Right lung (tissue), 5 donors: ENCODE results near the gene HERC2. TPM values are rescaled to one million over a fixed set of nuclear protein-coding genes. Genes with fewer than 3 reads are reported as not detected.
"Not testable (repeated sequence)": the region's sequence is repeated elsewhere in the genome, so short reads cannot be mapped to it uniquely, and the experiment has no call there.

ENCODE experiments used
- DNase-seq, 2 donors: peaks; one replicate each; pipeline ENCODE4 v3.0.0-alpha.2; 2013
- polyA plus RNA-seq, 5 donors: library from polyadenylated mRNA; unstranded; fragments of 120-200 nt; gene quantifications; one replicate each; pipeline versions ENCODE4 v1.2.1 to v1.2.3, GENCODE V29; 2013; ENCODE audit warnings: inconsistent platforms in 1 of 5, low replicate concordance in 1 of 5; ENCODE audit not compliant: insufficient read length in 5 of 5, insufficient read depth in 1 of 5

The HERC2 gene
- polyA plus RNA-seq, 5 donors, result 44.8 to 60.7 (median 54.1) TPM

DNA sequence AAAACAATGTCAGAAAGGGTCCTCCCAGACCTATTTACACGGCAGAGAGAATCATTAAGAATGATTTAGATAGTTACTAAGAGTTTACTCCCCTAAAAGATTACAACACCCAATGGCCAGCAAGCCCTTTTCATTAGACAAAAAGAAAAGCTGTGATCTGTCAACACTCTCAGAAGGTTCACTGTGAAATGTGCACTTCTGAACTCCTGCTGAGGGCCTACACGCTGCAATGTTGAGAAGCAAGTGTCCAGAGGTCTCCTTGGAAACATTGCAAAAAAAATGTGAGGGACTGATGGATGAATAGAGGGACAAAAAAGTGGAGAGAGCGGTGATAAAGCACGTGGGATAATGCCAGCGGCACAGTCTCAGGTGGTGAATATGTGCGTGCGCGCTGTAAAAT is 35.3 kb downstream of the HERC2 start:
- not testable (repeated sequence) for DNase-seq

DNA sequence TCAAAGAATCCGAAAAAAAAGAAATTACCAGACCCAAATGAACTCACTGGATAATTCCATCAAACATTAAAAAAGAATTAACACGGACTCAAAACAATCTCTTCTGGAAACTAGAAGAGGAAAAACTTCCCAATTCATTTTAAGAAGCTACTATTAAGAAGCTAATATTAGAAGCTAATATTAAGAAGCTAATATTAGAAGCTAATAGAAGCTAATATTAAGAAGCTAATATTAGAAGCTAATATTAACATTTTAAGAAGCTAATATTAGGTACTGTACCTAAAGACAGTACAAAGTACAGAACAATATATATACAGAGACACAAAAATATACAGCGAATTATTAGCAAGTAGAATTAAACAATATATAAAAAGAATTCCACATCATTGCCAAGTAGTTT is 35.9 kb downstream of the HERC2 start:
- no peak for DNase-seq

DNA sequence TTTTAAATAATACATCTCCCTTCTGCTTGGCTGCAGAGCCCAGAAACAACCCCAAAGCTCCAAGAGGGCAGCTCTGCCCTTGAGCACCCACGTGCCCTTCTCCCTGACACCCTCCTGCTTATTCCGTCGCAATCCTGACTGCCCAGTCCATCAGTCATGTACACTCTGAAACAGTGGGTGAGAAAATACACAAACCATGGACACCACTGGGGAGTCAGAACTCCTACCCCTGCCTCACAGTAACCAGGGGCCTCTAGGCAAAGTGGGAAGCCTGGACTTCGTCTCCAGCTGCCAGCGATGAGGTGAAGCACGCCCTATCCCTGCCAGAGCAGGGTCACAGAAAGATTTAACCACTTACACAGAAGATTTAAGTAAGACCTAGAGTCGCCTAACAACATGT is 40.1 kb downstream of the HERC2 start:
- no peak for DNase-seq

DNA sequence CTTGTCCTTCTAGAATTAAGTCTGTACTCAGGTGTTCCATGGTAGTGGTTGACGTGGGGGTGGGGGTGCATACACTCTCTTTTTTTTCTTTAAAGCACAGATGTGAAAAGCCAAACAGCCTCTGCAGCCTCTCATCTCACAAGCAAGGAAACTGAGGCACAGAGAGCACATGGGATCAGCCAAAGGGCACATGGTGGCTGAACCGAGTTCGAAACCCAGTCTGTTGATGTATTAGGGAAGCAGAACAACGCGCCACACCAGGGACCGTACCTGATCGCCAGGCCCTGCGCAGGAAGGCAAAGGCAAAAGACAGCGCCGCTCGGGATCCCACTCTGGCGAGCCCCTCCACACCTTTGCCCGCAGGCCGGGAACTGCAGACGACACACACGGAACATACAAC is 47.3 kb downstream of the HERC2 start:
- no peak for DNase-seq

DNA sequence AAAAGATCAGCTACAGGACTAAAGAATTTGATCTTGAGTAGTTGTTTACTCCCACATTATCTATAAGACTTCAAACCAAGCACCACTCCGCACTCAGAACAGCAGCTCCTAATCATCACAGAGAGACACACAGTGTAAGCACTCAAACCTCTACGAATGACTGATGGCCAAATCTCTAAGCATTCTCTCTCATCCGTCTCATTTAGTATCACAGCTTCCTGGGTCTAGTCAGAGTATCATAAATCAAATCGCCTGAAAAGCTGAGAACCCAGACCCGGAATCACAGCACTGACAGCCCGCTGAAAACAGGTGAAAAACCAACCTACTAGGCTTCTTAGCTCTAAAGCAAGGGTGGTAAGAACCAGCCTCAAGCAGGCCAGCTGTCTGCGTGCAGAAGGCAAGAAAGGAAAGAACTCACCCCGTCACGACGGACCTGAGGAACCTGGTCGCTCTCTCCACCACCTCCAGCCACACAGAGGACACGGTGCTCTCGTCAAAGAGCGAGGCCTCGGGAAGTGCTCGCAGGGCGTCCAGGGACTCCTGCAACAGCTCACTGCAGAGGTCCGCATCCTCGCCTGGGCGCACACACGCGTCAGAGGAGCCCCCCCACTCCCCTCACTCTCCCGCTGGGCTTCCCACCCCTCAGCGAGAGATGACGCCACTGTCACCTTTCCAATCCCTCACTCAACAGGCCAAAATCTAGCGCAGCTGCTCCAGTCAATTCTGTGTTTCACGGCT is 47.9 kb downstream of the HERC2 start:
- DNase-seq, result no peak

DNA sequence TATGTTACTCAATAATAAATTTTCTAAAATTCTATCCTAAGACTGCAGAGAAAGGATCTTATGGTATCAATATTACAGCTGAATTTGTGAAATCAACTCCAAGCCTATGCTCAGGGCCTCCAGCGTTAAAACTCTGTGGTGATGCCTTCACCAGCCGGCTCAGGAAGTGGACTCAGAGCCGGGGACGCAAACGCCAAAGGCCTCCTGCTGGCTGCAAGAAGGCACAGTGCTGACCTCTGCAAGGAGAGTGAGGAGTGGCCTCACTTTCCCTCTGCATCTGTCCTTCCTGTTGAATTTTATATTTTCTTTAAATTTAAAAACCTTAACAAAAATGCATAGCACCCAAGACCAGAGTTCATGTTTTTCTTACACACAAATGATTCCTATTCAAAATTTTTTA is 48.5 kb downstream of the HERC2 start:
- DNase-seq, result no peak

DNA sequence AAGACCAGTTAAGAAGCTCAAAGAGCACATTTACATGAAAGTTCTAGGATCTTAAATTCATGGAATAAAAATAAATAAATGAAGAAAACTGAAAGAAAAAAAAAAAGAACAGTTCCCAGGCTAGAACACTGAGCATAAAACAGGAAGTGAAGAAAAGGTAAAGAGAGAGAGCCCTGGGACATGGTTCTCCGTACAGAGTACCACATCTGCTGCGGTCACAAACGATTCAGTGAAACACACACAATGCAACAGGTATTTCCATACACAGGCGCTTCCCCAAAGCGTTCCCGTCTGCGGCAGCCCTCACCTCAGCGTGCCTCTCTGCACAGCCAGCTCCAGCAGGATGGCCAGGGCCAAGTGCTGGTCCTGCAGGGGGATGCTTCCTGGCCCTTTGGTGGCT is 49.4 kb downstream of the HERC2 start:
- no peak for DNase-seq

DNA sequence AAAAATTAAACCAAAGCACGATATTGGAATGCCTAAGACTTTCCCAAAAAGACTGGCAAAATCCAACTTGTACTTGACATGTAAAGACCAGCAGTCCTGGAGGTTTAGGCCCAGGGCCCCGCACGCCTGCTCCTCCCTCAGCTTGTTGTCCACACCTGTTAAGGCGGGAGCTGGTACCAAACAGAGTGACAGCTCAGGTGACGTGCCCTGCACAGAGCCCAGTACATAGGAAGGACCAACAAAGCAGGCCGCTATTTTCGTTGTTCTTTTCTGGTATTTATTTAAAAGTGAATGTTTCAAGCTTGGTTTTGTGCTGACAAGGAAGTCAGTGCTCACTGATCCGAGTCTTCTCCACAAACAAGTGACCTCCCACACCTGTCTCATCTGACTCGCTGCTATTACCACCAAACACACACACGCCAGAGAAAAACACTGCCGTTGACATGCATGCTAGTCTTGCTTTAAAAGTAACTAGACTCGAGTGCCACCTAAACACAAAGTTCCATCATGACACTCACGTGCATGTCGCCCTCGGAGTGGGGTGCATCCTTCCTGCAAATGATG is 50.2 kb downstream of the HERC2 start:
- DNase-seq, result no peak

DNA sequence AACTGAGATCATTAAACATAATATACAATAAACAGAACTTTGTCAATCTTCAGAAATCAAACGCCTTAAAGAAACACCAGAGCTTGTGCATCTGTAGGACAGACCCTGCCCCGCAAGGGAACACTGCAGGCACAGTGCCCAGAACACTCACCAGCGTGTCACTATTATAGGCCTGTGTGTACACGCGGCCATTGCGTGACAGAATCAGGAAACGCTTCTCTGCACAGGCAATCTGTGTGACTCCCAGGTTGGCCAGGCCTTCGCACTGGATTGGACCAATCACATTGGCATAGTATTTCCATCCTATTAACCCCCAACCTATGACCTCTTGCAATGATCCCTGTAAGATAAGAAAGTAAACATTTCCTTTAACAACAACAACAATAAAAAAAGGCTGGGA is 52.9 kb downstream of the HERC2 start:
- no peak for DNase-seq

DNA sequence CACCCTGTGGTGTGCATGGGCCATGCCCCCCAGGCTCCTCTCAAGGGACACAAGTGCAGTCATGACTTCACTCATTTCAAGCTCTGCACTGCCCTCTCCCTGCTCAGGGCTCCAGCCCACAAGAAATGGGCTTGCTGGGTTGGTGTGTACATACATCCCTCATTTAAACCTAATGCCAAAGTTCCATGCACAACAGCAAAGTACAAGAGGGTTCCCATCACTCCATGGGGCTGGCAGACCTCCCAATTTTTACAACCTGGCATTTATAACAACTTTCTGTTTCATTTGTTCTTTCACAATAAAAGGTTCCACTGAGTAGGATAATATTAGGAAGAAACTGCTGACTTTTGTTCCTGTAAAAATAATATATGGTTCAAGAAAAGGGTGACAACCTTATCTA is 54.3 kb downstream of the HERC2 start:
- DNase-seq, result no peak

DNA sequence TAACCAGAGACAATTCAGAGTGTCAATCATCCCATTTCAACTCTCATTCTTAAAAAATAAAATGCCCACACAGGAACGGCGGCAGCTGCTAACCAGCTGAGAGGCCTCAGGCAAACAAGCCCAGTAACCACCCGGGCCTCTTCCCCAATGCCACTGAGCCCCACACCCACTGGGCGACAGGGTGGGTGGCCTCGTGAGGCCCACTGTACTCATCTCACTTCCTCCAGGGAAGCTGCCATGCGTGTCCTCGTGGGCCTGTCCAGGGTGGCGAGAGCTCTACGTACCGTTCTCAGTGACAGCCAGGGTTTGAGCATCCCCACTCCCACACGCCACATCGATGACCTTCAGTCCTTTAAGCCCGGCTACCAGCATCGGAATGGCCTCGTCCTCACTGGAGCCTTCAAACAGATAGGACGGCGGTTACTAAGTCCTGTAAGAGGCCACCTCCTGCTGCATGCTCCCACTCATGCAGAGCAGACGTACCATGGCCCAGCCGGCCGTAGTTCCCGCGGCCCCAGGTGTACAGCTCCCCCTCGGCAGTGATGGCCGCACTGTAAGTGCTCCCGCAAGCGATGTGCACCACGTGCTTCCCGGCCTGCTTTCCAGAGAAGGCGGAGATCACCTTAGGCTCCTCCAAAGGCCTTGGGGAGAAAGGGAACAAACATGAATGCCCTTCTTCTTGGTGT is 56.5 kb downstream of the HERC2 start:
- DNase-seq, result no peak

DNA sequence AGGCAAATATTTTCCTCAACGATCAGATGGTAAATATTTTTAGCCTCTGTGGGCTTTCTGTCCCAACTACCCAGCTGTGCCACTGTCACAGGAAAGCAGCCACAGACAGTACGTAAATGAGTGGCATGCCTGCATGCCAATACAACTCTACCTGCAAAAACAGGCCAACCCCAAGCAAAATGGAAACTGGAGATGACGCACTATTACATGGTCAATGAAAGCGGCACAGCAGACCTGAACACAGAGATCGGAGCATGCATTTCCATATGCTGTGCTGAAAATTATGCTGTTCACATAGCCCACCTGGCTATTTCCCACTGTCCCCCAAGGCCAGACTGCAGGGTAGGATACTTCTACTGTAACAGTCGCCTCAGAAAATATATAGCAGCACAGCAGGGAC is 57.8 kb downstream of the HERC2 start:
- no peak for DNase-seq

DNA sequence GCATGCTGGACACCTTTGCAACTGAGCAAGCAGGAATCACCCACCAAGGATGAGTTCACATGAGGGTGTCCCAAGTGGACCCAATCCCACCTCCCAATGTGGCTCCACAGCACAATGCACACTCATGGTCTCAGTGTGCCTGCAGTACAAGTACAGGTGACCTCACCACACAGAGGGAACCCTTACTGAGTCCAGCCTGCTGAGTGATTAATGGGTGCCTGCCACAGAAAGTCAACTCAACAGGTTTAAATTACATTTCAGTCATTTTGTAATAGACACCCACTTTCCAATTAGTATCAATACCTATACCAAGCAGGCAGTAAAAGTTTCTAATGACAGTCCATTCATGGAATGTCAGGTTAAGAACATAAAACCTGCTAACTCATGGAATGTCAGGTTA is 59.5 kb downstream of the HERC2 start:
- no peak for DNase-seq

DNA sequence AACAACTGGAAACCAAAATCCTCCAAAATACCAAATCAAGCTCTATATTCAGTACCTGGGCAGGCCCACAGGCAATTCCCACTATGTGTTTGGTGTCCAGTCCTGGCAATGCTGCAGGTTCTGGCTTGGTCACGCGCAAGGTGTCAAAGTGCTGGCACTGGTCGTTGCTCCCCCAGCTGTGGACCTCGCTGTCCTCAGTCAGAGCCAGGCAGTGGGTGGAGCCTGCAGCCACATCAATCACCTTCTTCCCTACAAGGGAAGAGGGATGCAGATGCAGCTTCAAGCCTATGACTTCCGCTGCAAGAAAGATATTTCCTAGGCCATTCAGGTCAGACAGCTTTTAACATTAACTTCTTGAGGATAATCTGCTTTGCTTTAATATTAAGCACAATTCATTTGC is 61.3 kb downstream of the HERC2 start:
- DNase-seq, result no peak

DNA sequence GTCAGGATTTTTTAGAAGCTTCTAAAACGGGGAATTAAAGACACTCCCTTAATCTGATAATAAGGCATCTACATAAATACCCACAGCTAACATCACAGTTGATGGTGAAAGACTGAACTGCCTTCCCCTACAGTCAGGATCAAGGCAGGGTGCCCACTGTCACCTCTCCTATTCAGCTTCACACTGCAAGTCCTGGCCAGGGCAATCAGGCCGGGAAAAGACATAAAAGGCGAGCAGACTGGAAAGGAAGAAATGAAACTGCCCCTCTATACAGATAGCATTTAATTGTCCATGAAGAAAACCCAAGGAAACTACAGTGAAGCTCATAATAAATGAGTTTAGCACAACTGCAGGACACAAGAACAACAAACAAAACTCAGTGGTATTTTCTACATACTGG is 61.7 kb downstream of the HERC2 start:
- no peak for DNase-seq

DNA sequence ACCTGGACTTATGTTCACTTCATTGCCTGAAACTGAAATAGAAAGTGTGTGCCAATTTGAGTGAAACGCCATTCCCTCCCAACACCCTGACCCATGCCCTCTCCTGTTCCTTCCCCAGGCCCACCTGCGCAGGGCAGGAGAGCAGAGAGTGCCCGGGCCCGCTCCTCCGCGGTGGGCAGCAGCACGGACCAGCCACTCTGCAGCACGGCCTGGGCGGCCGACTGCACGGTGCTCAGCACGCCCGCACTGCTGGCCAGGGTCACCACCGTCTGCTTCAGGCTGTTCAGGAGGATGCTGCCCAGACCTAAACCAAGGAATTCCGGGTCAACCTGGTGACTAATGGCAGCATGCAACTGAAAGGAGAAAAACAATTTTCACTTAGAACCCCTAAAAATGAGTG is 66.0 kb downstream of the HERC2 start:
- no peak for DNase-seq

DNA sequence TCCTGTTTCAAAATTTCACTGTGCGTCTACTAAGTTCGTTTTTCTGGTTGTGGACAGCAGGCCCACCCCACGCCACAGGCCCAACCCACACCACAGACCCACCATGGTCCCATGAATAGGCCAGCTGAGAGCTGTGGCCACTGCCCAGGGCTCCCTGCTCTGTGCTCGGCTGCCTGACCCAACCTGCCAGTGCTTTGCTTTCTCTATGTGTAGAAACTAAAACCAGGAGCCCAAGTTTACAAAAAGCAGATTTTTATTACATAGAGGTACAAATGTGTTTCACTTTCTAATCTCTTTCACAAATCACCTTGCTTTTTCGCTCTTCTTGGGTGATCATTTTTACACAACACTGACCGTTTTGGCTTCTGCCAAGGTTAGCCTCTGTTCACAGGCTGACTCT is 69.1 kb downstream of the HERC2 start:
- DNase-seq, result no peak

DNA sequence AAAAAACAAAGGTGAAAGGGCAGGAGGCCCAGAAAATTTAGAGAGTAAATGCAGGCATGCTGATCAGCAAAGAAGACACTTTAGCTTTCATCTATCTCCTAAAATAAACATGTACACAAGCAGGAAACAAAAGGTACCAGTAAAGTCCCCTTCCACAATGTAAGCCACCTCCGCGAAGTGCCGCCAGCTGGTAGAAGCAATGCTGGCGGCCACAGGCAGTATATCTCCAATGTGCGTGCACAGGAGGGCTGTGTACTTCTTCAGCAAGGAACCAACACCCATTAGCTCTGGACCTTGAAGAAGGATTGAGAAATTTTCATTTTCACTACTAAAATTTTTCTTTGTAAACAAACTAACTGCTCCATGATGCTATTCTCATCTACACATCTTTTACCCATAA is 75.4 kb downstream of the HERC2 start:
- no peak for DNase-seq

DNA sequence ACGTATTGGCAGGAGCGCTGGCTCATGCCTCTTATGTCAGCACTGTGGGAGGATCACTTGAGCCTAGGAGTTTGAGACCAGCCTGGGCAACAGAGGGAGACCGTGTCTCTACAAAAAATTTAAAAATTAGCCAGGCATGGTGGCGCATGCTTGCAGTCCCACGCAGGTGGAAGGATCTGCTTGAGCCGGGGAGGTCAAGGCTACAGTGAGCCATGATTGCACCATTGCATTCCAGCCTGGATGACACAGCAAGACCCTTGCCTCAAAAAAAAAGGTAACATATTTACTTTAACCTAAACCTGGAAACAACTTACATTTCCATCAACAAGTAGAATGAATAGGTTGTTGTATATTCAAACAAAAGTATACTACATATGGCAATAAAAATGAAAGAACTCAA is 78.1 kb downstream of the HERC2 start:
- no peak for DNase-seq

DNA sequence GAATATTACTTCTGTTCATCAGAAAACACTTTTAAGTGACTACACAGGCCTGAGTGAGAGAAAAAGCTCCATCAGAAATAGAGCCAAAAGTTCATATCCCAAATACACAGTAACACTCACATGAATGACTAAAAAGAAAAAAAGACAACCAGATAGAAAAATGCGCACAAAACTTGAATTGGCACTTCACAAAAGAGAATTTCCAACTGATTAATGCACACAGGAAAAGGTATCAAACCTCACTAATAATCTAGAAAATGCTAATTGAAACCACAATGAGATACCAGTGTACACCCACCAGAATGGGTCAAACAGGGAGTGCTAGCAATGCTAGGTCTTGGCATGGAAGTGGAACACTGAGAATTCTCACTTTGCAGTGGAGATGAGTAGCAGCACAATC is 78.6 kb downstream of the HERC2 start:
- no peak for DNase-seq

DNA sequence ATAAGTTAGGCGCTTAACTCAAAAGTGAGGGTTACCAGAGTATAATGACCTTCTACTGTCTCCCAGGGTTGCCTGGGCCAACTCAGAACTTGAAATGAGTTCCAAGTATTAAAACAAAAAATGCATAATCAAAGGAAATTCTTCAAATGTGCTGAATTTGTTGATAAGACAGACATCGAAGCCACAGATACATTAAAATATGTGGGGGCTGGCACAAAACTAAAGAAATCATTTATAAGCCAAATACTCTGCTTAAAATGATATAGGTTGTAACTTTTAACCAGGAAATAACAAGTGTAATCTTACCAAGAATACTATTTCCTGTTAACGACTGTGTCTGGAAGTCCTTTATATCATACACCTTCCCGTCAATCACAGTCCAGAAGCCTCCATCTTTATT is 83.7 kb downstream of the HERC2 start:
- DNase-seq, result not testable (repeated sequence)

DNA sequence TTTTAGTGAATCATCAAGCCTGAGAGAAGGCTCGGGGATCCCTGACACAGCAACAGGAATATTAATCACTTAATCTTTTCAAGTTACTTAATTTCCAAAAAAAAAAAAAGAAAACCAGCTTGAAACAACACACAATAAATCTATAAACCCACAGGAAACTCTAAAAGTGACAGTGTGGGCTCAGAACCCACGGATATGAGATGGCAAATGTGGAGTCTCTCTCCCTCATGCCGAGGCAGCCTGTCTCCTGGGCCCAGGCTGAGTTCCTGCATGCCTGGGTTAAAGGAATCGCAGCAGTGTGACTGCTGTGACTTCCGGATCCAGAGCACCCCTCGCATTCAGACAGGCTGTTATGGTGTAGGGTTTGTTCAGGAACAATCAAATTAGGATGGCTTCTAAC is 90.2 kb downstream of the HERC2 start:
- not testable (repeated sequence) for DNase-seq

DNA sequence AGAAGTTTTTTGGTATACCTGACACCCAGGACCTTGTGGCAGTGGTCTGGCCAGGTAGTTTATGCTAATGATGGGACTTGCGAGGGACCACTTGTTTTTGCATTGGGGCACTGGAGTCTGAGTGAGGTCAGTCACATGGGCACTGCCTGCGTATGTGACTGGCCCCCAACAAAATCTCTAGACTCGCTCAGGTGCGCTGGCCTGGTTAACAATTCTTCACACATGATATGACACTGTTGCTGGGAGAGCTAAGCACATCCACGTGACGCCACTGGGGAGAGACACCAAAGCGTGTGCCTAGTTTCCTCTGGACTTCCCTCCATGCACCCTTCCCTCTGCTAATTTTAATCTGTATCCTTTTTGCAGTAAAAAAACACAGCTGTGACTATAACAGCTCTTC is 90.6 kb downstream of the HERC2 start:
- not testable (repeated sequence) for DNase-seq
